Muscle of leg (tissue), 11 donors: Measurements from ENCODE around the gene ERGIC3. TPM values are rescaled to one million over a fixed set of nuclear protein-coding genes. Genes with fewer than 3 reads are reported as not detected.

Experiments used
- DNase-seq: peaks from one replicate; pipeline ENCODE4 v3.0.0; 2013
- H3K27ac ChIP-seq: one replicate; pipeline ENCODE4 v1.5.1; 2013; ENCODE audit warnings: mild to moderate bottlenecking, low read length, control low read depth
- H3K27me3 ChIP-seq: one replicate; pipeline ENCODE4 v1.6.1; 2013; ENCODE audit warnings: low read length; ENCODE audit not compliant: control insufficient read depth, insufficient read depth
- H3K36me3 ChIP-seq: one replicate; pipeline ENCODE4 v1.6.1; 2013; ENCODE audit warnings: low read length; ENCODE audit not compliant: control insufficient read depth, insufficient read depth
- H3K4me1 ChIP-seq: one replicate; pipeline ENCODE4 v1.6.1; 2013; ENCODE audit warnings: low read length; ENCODE audit not compliant: control insufficient read depth, insufficient read depth
- H3K4me3 ChIP-seq: one replicate; pipeline ENCODE4 v1.5.1; 2013; ENCODE audit warnings: low read length, control low read depth
- H3K9me3 ChIP-seq: replicated peaks from 2 replicates; pipeline ENCODE4 v1.6.1; 2013; ENCODE audit warnings: low read depth, low read length; ENCODE audit not compliant: control insufficient read depth
- WGBS: methylation state at CpG from one replicate; pipeline ENCODE4 v1.1.5; 2013; ENCODE audit warnings: missing lambda C conversion rate; ENCODE audit not compliant: insufficient coverage; 5-methylcytosine and 5-hydroxymethylcytosine counted together
- polyA plus RNA-seq, 8 donors: library from polyadenylated mRNA; unstranded; fragments of 120-200 nt; gene quantifications; one replicate each; pipeline versions ENCODE4 v1.2.1 to v1.2.3, GENCODE V29; 2013; ENCODE audit warnings: inconsistent platforms in 1 of 8, low replicate concordance in 1 of 8; ENCODE audit not compliant: insufficient read length in 8 of 8, insufficient read depth in 1 of 8
- total RNA-seq: library from RNA; stranded (reverse); fragments of 120-200 nt; gene quantifications from one replicate; pipeline ENCODE4 v1.2.4, GENCODE V29; 2013

The ERGIC3 gene
- total and polyA plus RNA-seq, 9 donors = 198 to 249 (median 234) TPM

DNA sequence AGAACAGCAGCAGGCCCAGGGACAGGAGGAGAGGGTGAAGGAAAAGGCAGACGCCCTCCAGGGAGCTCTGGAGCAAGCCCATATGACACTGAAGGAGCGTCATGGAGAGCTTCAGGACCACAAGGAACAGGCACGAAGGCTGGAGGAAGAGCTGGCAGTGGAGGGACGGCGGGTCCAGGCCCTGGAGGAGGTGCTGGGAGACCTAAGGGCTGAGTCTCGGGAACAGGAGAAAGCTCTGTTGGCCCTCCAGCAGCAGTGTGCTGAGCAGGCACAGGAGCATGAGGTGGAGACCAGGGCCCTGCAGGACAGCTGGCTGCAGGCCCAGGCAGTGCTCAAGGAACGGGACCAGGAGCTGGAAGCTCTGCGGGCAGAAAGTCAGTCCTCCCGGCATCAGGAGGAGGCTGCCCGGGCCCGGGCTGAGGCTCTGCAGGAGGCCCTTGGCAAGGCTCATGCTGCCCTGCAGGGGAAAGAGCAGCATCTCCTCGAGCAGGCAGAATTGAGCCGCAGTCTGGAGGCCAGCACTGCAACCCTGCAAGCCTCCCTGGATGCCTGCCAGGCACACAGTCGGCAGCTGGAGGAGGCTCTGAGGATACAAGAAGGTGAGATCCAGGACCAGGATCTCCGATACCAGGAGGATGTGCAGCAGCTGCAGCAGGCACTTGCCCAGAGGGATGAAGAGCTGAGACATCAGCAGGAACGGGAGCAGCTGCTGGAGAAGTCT is 37.9 kb upstream of the ERGIC3 start:
- no peaks in the 10 kb centered on the region for H3K9me3 ChIP-seq
- peaks cover 15% of the 10 kb centered on the region for H3K4me1 ChIP-seq
- H3K4me3 ChIP-seq = no peak overlapping the region
- no peak overlapping the region for H3K27ac ChIP-seq
- DNase-seq = peak; percentile 76
- WGBS = 33% methylated on average over 16 of the region's 16 CpGs
- H3K36me3 ChIP-seq = peaks cover 81% of the 10 kb centered on the region
- no peaks in the 10 kb centered on the region for H3K27me3 ChIP-seq

- H3K36me3 ChIP-seq = peaks cover 81% of the 10 kb centered on the region
- H3K4me3 ChIP-seq = no peak overlapping the region
- no peaks in the 10 kb centered on the region for H3K9me3 ChIP-seq
- H3K4me1 ChIP-seq = peaks cover 15% of the 10 kb centered on the region
- H3K27me3 ChIP-seq = no peaks in the 10 kb centered on the region
- H3K27ac ChIP-seq = no peak overlapping the region
- 90% methylated on average over 4 of the region's 5 CpGs for WGBS
- no peak for DNase-seq
These were observed 37.1 kb upstream of the ERGIC3 start for GRCh38 chr20:35504751-35505150.

- 90% methylated on average over 2 of the region's 3 CpGs for WGBS
- no peak for DNase-seq
- Histone ChIP-seq H3K4me1 (peaks cover 15% of the 10 kb centered on the region), H3K4me3 (no peak overlapping the region), H3K36me3 (peaks cover 80% of the 10 kb centered on the region), H3K27ac (no peak overlapping the region), H3K27me3 (no peaks in the 10 kb centered on the region), H3K9me3 (no peaks in the 10 kb centered on the region)
These were observed 35.7 kb upstream of the ERGIC3 start for GRCh38 chr20:35506179-35506578.

DNA sequence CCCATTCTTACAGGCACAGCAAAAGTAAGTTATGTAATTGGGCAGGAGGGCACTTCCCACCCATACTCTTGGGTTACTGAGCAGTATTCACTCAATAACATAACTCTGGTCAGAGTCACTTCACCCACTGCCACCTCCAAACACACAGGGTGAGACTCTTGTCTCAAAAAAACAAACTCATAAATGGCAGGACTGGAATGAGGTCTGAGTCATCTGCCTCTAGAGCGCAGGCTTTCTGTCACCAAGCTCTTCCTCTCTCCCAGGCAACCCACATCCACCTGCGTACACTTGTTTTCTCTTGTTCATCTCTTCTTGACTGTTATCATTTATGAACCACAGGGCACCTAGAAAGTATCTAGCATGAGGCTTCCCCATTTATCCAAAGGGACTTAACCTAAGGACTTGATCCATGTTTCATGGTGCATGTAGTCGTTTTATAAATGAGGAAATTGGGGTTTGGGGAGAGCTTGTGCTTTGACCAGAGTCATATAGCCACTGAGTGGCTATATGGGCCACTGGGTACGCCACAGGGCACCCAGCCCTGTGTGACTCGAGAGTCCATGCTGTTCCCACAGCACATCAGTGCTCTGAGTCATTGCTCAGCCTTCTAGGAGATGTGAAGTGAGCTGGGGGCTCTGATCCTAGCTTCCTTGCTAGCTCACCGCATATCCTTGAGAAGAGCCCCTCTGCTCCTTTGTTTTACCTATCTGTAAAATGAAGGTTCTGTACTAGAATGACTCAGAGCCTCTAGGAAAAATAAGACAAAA is 34.8 kb upstream of the ERGIC3 start:
- DNase-seq = no peak
- H3K9me3 ChIP-seq = no peaks in the 10 kb centered on the region
- whole genome bisulfite sequencing = 96% methylated on average over 4 of the region's 6 CpGs
- H3K4me1 ChIP-seq = peaks cover 15% of the 10 kb centered on the region
- H3K27me3 ChIP-seq = no peaks in the 10 kb centered on the region
- H3K27ac ChIP-seq = no peak overlapping the region
- H3K4me3 ChIP-seq = no peak overlapping the region
- H3K36me3 ChIP-seq = peaks cover 80% of the 10 kb centered on the region

- WGBS = 90% methylated on average over 7 of the region's 10 CpGs
- H3K9me3 ChIP-seq = no peaks in the 10 kb centered on the region
- DNase-seq = no peak
- peaks cover 8% of the 10 kb centered on the region for H3K4me1 ChIP-seq
- no peak overlapping the region for H3K4me3 ChIP-seq
- peaks cover 76% of the 10 kb centered on the region for H3K36me3 ChIP-seq
- no peaks in the 10 kb centered on the region for H3K27me3 ChIP-seq
- no peak overlapping the region for H3K27ac ChIP-seq
These were observed 33.2 kb upstream of the ERGIC3 start for GRCh38 chr20:35508493-35509218.

GRCh38 chr20:35510951-35511735 is 30.7 kb upstream of the ERGIC3 start:
- no peak overlapping the region for H3K4me3 ChIP-seq
- 55% methylated on average over 5 of the region's 12 CpGs for WGBS
- no peak overlapping the region for H3K27ac ChIP-seq
- H3K36me3 ChIP-seq = peaks cover 80% of the 10 kb centered on the region
- H3K4me1 ChIP-seq = no peaks in the 10 kb centered on the region
- H3K27me3 ChIP-seq = no peaks in the 10 kb centered on the region
- H3K9me3 ChIP-seq = no peaks in the 10 kb centered on the region
- peak; percentile 37 for DNase-seq

- peaks cover 73% of the 10 kb centered on the region for H3K36me3 ChIP-seq
- no peaks in the 10 kb centered on the region for H3K4me1 ChIP-seq
- no peak overlapping the region for H3K27ac ChIP-seq
- H3K4me3 ChIP-seq = no peak overlapping the region
- no peaks in the 10 kb centered on the region for H3K9me3 ChIP-seq
- H3K27me3 ChIP-seq = no peaks in the 10 kb centered on the region
- peak; percentile 66 for DNase-seq
- no CpG with 5 or more reads among the region's 2 CpGs for WGBS
These were observed 30.0 kb upstream of the ERGIC3 start for GRCh38 chr20:35511814-35512420.

DNA sequence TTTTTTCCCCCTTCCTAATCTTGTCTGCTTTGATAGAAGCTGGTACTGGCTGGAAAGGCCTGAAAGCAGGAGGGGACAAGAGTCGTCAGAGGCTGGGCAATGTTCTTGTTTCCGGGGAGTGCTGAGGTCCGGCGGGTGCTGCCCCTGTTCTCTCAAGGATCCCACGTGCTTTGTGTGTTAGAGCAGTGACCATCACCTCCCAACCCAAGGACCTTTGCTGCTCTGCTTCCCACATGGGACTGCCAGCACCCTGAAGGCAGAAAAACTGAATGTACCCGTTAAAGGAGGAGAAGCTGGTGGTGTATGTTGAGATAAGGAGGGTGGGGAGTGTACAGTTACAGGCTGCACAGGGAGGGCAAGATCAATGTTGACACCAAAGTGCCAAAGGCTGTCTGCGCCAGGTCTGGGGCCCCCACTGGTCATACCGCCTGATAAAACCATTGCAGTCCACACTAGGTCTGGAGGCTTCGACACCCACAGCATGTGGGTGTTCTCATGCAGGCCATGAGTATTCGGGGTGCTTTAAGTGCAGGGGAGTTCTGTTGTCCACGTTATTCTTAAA is 27.4 kb upstream of the ERGIC3 start:
- Histone ChIP-seq H3K36me3 (peaks cover 52% of the 10 kb centered on the region), H3K27ac (no peak overlapping the region), H3K9me3 (no peaks in the 10 kb centered on the region), H3K4me3 (no peak overlapping the region), H3K4me1 (no peaks in the 10 kb centered on the region), H3K27me3 (no peaks in the 10 kb centered on the region)
- 90% methylated on average over 5 of the region's 11 CpGs for WGBS
- DNase-seq = no peak

GRCh38 chr20:35515341-35515740 is 26.5 kb upstream of the ERGIC3 start:
- H3K4me3 ChIP-seq = no peak overlapping the region
- H3K4me1 ChIP-seq = no peaks in the 10 kb centered on the region
- no peaks in the 10 kb centered on the region for H3K27me3 ChIP-seq
- no peak overlapping the region for H3K27ac ChIP-seq
- DNase-seq = no peak
- H3K9me3 ChIP-seq = no peaks in the 10 kb centered on the region
- peaks cover 43% of the 10 kb centered on the region for H3K36me3 ChIP-seq
- 100% methylated on average over 3 of the region's 4 CpGs for WGBS
